PC-3 (cell line): ENCODE results near the gene SKA1. TPM values are rescaled to one million over a fixed set of nuclear protein-coding genes. Genes with fewer than 3 reads are reported as not detected.

Source experiments
- ATAC-seq: fragments of 200-7000 bp; cut with Tn5 transposase; 2 replicates; pipeline ENCODE4 v1.9.1; 2020; ENCODE audit warnings: mild to moderate bottlenecking, moderate library complexity
- BruUV-seq: library from RNA; stranded (reverse); fragments of 400-500 nt; replicated peaks from 2 replicates; lab custom pipeline; 2021; lab: Mats Ljungman, UMichigan
- CTCF ChIA-PET: fragments of 300-600 bp; sonication (Branson Sonifier 250); formaldehyde crosslinking; loops from one replicate; lab custom pipeline; 2022; ENCODE audit warnings: antibody characterized with exemption; lab: Charles Lee
- POLR2A ChIA-PET: fragments of 300-600 bp; sonication (Branson Sonifier 250); formaldehyde crosslinking; loops from one replicate; lab custom pipeline; 2022; ENCODE audit warnings: antibody characterized with exemption; ENCODE audit not compliant: unreplicated experiment; lab: Charles Lee
- DNase-seq: peaks from one replicate; pipeline ENCODE4 v3.0.0-alpha.2; 2015
- H2AFZ ChIP-seq: fragments of 300-600 bp; sonication (generic); 2 replicates; pipeline ENCODE4 v1.6.0; 2016; ENCODE audit warnings: antibody characterized with exemption, low read length
- H3F3A ChIP-seq: fragments of 300-600 bp; sonication (generic); one replicate; pipeline ENCODE4 v1.6.0; 2017; ENCODE audit warnings: antibody characterized with exemption, low read length, control low read depth, mild to moderate bottlenecking; ENCODE audit not compliant: unreplicated experiment
- H3K27ac ChIP-seq: fragments of 300-600 bp; sonication (generic); 2 replicates; pipeline ENCODE4 v1.5.1; 2016; ENCODE audit warnings: mild to moderate bottlenecking, low read length
- H3K27me3 ChIP-seq: fragments of 300-600 bp; sonication (generic); 2 replicates; pipeline ENCODE4 v1.6.1; 2016; ENCODE audit warnings: low read length, mixed read lengths
- H3K36me3 ChIP-seq: fragments of 300-600 bp; sonication (generic); 2 replicates; pipeline ENCODE4 v1.6.1; 2016; ENCODE audit warnings: low read depth, mixed run types, low read length, mixed read lengths
- H3K4me1 ChIP-seq: fragments of 300-600 bp; sonication (generic); 2 replicates; pipeline ENCODE4 v1.5.1; 2016; ENCODE audit warnings: low read length; ENCODE audit not compliant: insufficient read depth
- H3K4me2 ChIP-seq: fragments of 300-600 bp; sonication (generic); 2 replicates; pipeline ENCODE4 v1.6.0; 2016; ENCODE audit warnings: low read length
- H3K4me3 ChIP-seq: fragments of 300-600 bp; sonication (generic); 2 replicates; pipeline ENCODE4 v1.5.1; 2016; ENCODE audit warnings: mild to moderate bottlenecking, low read length, mixed read lengths
- H3K79me2 ChIP-seq: fragments of 300-600 bp; sonication (generic); 2 replicates; pipeline ENCODE4 v1.6.1; 2017; ENCODE audit warnings: low read length, mixed read lengths
- H3K9ac ChIP-seq: fragments of 300-600 bp; sonication (generic); 2 replicates; pipeline ENCODE4 v1.6.0; 2016; ENCODE audit warnings: mild to moderate bottlenecking, low read length
- H3K9me2 ChIP-seq: fragments of 300-600 bp; sonication (generic); replicated peaks from 2 replicates; pipeline ENCODE4 v1.6.1; 2016; ENCODE audit warnings: mixed run types, low read length, mixed read lengths
- H3K9me3 ChIP-seq: fragments of 300-600 bp; sonication (generic); 2 replicates; pipeline ENCODE4 v1.6.1; 2016; ENCODE audit warnings: low read length, mixed read lengths
- H4K20me1 ChIP-seq: fragments of 300-600 bp; sonication (generic); 2 replicates; pipeline ENCODE4 v1.6.1; 2016; ENCODE audit warnings: low read length, mixed read lengths
- EZH2 ChIP-seq: fragments of 300-600 bp; sonication (generic); IDR thresholded peaks from one replicate; pipeline ENCODE4 v1.6.1; 2017; ENCODE audit warnings: antibody characterized with exemption, mild to moderate bottlenecking, low read length; ENCODE audit not compliant: unreplicated experiment
- EZH2phosphoT487 ChIP-seq: fragments of 300-600 bp; sonication (generic); IDR thresholded peaks from 2 replicates; pipeline ENCODE4 v1.6.1; 2018; ENCODE audit warnings: mild to moderate bottlenecking, antibody characterized with exemption, low read length, borderline replicate concordance
- intact Hi-C: fragments of 100-400 bp; cut with micrococcal nuclease; formaldehyde crosslinking; loops from 2 replicates; pipeline ENCODE4 v1.9.0; 2023
- total RNA-seq: library from RNA; depleted of rRNA; stranded (reverse); fragments of >200 nt; gene quantifications from 2 replicates; pipeline ENCODE4 v1.2.3, GENCODE V29; 2014
- TF ChIP-seq, protein P1 (sequence below): fragments of 300-600 bp; sonication (generic); conservative IDR thresholded peaks from 2 replicates; pipeline ENCODE4 v1.5.1; 2017; ENCODE audit warnings: antibody characterized with exemption, low read depth, mild to moderate bottlenecking, low read length

Gene SKA1
- total RNA-seq, 1 experiment from 2014 or later: 17.2 TPM

DNA sequence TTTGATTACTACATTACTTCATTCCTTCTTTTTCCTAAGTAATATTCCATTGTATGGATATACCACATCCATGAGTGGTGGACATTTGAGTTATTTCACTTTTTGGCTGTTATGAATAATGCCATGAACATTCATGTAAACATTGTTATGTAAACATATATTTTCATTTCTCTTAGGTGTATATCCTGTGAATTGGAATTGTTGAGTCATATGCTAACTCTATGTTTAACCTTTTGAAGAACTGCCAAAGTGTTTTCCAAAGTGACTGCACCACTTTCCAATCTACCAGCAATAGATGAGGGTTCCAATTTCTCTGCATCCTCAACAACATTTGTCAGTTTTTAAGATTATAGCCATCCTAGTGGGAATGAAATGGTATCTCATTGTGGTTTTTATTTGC is 44.7 kb upstream of the SKA1 start:
- ATAC-seq (peak; percentile 42), DNase-seq (peak; percentile 52)
- intact Hi-C loops: no loop called here
- Histone ChIP-seq H2AFZ (no peak overlapping the region), H3K4me2 (no peak overlapping the region), H3K4me1 (no peaks in the 10 kb centered on the region), H3F3A (no peaks in the 10 kb centered on the region), H3K9me3 (no peaks in the 10 kb centered on the region), H4K20me1 (no peaks in the 10 kb centered on the region), H3K27me3 (no peaks in the 10 kb centered on the region), H3K9ac (no peak overlapping the region), H3K4me3 (no peak overlapping the region), H3K27ac (no peak overlapping the region), H3K36me3 (no peaks in the 10 kb centered on the region), H3K9me2 (no peaks in the 10 kb centered on the region), H3K79me2 (no peaks in the 10 kb centered on the region)
- no TSS peak for BruUV-seq
- POLR2A ChIA-PET: no interaction called here
- TF ChIP-seq EZH2phosphoT487: no peak
- TF ChIP-seq, protein P1, sequence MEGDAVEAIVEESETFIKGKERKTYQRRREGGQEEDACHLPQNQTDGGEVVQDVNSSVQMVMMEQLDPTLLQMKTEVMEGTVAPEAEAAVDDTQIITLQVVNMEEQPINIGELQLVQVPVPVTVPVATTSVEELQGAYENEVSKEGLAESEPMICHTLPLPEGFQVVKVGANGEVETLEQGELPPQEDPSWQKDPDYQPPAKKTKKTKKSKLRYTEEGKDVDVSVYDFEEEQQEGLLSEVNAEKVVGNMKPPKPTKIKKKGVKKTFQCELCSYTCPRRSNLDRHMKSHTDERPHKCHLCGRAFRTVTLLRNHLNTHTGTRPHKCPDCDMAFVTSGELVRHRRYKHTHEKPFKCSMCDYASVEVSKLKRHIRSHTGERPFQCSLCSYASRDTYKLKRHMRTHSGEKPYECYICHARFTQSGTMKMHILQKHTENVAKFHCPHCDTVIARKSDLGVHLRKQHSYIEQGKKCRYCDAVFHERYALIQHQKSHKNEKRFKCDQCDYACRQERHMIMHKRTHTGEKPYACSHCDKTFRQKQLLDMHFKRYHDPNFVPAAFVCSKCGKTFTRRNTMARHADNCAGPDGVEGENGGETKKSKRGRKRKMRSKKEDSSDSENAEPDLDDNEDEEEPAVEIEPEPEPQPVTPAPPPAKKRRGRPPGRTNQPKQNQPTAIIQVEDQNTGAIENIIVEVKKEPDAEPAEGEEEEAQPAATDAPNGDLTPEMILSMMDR: no peak
- no peak for TF ChIP-seq EZH2
- CTCF ChIA-PET: no interaction called here

DNA sequence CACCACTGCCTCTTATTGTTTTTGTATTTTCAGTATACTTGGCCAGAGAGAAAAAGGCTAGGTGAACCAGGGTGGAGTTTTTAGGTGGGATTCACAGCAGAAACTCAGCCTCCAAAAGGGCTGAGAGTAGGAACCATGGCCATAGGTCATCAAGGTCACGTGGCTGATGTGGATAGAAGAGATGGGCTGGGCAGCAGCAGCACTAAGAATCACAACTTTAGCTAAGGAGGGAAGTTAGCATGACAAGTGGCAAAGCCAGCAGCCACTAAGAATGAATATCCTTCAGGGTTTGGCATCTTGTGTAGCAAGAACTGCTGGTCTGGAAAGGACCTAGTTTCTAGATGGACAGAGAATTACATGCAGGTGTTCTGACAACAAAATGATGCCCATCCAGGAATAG is 43.2 kb upstream of the SKA1 start:
- no peak overlapping the region for H2AFZ ChIP-seq
- POLR2A ChIA-PET: no interaction called here
- no peak overlapping the region for H3K4me3 ChIP-seq
- H3K36me3 ChIP-seq: no peaks in the 10 kb centered on the region
- no peak overlapping the region for H3K9ac ChIP-seq
- no peaks in the 10 kb centered on the region for H3F3A ChIP-seq
- TF ChIP-seq, protein P1: no peak
- no peak for TF ChIP-seq EZH2
- CTCF ChIA-PET: interaction anchor here (0.6 kb wide), 1 partner anchor 201 kb away, joined by 3 read pairs; no protein-coding TSS in a partner anchor
- H3K4me1 ChIP-seq: no peaks in the 10 kb centered on the region
- no peak for DNase-seq
- H3K79me2 ChIP-seq: no peaks in the 10 kb centered on the region
- no peak for ATAC-seq
- H3K4me2 ChIP-seq: no peak overlapping the region
- no TSS peak for BruUV-seq
- H3K9me2 ChIP-seq: no peaks in the 10 kb centered on the region
- no peak overlapping the region for H3K27ac ChIP-seq
- no peaks in the 10 kb centered on the region for H4K20me1 ChIP-seq
- intact Hi-C loops: no loop called here
- no peaks in the 10 kb centered on the region for H3K9me3 ChIP-seq
- H3K27me3 ChIP-seq: no peaks in the 10 kb centered on the region

DNA sequence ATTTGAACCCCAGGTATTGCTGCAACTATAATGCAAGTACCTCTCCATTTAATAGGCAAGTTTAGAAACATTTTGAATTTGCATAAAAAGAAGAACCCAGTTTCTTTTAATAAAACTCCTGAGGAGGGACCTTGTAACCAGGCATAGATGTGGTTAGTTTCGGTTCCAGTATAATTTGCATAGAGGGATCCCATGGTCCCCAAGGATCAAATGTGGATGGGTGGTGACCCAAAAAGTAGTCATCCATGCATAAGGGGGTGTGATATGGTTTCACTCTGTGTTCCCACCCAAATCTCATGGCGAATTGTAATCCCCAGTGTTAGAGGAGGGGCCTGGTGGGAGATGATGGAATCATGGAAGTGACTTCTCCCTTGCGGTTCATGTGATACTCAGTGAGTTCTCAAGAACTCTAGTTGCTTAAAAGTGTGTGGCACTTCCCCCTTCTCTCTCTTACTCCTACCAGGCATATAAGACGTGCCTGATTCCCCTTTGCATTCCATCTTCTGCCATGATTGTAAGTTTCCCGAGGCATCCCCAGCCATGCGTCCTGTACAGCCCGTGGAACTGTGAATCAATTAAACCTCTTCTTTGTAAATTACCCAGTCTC is 40.2 kb upstream of the SKA1 start:
- no peaks in the 10 kb centered on the region for H3K4me1 ChIP-seq
- no peak overlapping the region for H3K4me3 ChIP-seq
- ChIA-PET POLR2A (no interaction called here), CTCF (no interaction called here)
- no peaks in the 10 kb centered on the region for H3K79me2 ChIP-seq
- no peak overlapping the region for H3K27ac ChIP-seq
- BruUV-seq: no TSS peak
- intact Hi-C loops: no loop called here
- H2AFZ ChIP-seq: no peak overlapping the region
- no peak overlapping the region for H3K9ac ChIP-seq
- H4K20me1 ChIP-seq: no peaks in the 10 kb centered on the region
- no peaks in the 10 kb centered on the region for H3K9me2 ChIP-seq
- ATAC-seq (no peak), DNase-seq (no peak)
- H3K4me2 ChIP-seq: no peak overlapping the region
- no peaks in the 10 kb centered on the region for H3K9me3 ChIP-seq
- H3F3A ChIP-seq: no peaks in the 10 kb centered on the region
- TF ChIP-seq, protein P1: no peak
- no peak for TF ChIP-seq EZH2
- no peak for TF ChIP-seq EZH2phosphoT487
- no peaks in the 10 kb centered on the region for H3K36me3 ChIP-seq
- H3K27me3 ChIP-seq: no peaks in the 10 kb centered on the region
